Endothelial cell of umbilical vein (primary cell): Measurements from ENCODE around the gene NUDT9.

Experiments used
- CTCF ChIP-seq, 2 donors: IDR thresholded peaks; 1 replicate in 1 of 2; 2 replicates in 1 of 2; pipeline ENCODE4 v1.5.1; 2011; ENCODE audit warnings: low read length in 2 of 2, mild to moderate bottlenecking in 2 of 2, moderate library complexity in 2 of 2, control low read depth in 1 of 2, inconsistent platforms in 1 of 2, low read depth in 1 of 2; ENCODE audit not compliant: insufficient read depth in 1 of 2; ENCODE audit errors: extremely low read depth in 1 of 2
- EZH2 ChIP-seq: IDR thresholded peaks from 2 replicates; pipeline ENCODE4 v1.6.1; 2012; ENCODE audit warnings: borderline replicate concordance, low read depth, mild to moderate bottlenecking, moderate library complexity, low read length, inconsistent platforms; ENCODE audit not compliant: severe bottlenecking
- FOS ChIP-seq: IDR thresholded peaks from 2 replicates; pipeline ENCODE4 v1.6.1; 2011; ENCODE audit warnings: mild to moderate bottlenecking, low read length, moderate library complexity, borderline replicate concordance; ENCODE audit not compliant: insufficient read depth
- JUN ChIP-seq: IDR thresholded peaks from 2 replicates; pipeline ENCODE4 v1.6.1; 2011; ENCODE audit warnings: borderline replicate concordance, low read depth; ENCODE audit not compliant: insufficient read length, insufficient read depth
- POLR2A ChIP-seq: IDR thresholded peaks from 2 replicates; pipeline ENCODE4 v1.6.1; 2012; ENCODE audit warnings: low read depth, mild to moderate bottlenecking, control low read depth, low read length
- POLR2AphosphoS5 ChIP-seq: IDR thresholded peaks from 2 replicates; pipeline ENCODE4 v1.6.1; 2012; ENCODE audit warnings: low read depth, mild to moderate bottlenecking, control low read depth, low read length, moderate library complexity; ENCODE audit not compliant: insufficient read depth

- TF ChIP-seq CTCF (IDR thresholded peaks at IDR 0.05; ENCODE audit: extremely low read depth in 1 of 2, insufficient read depth in 1 of 2, low read depth in 1 of 2, low read length in 2 of 2) (no peak), JUN (no peak), POLR2A (no peak), EZH2 (no peak), POLR2AphosphoS5 (no peak), FOS (no peak)
Observed at GRCh38 chr4:87427518-87427868, 5.1 kb downstream of the NUDT9 start.
